22Rv1 (cell line): ENCODE measurements around the gene PDE4B.

Source experiments
- H3K27ac ChIP-seq: fragments of 450-650 bp; 2 replicates; pipeline ENCODE4 v1.5.1; 2017
- ZFX ChIP-seq: fragments of 450-650 bp; IDR thresholded peaks from 2 replicates; pipeline ENCODE4 v1.6.1; 2017; ENCODE audit warnings: antibody characterized with exemption, borderline replicate concordance
- TF ChIP-seq, protein P1 (sequence below): fragments of 450-650 bp; IDR thresholded peaks from 2 replicates; pipeline ENCODE4 v1.5.1; 2017; ENCODE audit warnings: mild to moderate bottlenecking

The PDE4B gene

GRCh38 chr1:66033781-66034180 is 241.1 kb downstream of the PDE4B start:
- TF ChIP-seq, protein P1, sequence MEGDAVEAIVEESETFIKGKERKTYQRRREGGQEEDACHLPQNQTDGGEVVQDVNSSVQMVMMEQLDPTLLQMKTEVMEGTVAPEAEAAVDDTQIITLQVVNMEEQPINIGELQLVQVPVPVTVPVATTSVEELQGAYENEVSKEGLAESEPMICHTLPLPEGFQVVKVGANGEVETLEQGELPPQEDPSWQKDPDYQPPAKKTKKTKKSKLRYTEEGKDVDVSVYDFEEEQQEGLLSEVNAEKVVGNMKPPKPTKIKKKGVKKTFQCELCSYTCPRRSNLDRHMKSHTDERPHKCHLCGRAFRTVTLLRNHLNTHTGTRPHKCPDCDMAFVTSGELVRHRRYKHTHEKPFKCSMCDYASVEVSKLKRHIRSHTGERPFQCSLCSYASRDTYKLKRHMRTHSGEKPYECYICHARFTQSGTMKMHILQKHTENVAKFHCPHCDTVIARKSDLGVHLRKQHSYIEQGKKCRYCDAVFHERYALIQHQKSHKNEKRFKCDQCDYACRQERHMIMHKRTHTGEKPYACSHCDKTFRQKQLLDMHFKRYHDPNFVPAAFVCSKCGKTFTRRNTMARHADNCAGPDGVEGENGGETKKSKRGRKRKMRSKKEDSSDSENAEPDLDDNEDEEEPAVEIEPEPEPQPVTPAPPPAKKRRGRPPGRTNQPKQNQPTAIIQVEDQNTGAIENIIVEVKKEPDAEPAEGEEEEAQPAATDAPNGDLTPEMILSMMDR, result no peak
- TF ChIP-seq ZFX, result no peak
- H3K27ac ChIP-seq, result no peak overlapping the region

DNA sequence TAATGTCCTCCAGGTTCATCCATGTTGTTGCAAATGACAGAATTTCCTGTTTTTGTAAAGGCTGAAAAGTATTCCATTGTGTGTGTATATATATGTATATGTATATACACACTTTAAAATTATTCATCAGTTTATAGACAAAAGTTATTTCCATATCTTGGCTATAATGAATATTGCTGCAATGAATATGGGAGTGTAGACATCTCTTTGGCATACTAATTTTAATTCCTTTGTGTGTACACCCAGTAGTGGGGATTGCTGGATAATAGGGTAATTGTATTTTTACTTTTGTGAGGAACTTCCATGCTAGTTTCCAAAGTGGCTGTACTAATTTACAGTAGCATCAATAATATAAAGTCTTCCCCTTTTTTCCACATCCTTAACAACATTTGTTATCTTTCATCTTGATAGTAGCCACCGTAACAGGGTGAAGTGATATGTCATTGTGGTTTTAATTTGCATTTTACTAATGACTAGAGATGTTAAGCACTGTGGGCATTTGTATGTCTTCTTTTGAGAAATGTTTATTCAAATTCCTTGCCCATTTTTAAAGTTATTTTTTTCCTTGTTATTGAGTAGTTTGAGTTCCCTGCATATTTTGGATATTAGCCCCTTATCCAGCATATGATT is 243.0 kb downstream of the PDE4B start:
- no peak overlapping the region for H3K27ac ChIP-seq
- TF ChIP-seq, protein P1, result no peak
- TF ChIP-seq ZFX, result no peak

DNA sequence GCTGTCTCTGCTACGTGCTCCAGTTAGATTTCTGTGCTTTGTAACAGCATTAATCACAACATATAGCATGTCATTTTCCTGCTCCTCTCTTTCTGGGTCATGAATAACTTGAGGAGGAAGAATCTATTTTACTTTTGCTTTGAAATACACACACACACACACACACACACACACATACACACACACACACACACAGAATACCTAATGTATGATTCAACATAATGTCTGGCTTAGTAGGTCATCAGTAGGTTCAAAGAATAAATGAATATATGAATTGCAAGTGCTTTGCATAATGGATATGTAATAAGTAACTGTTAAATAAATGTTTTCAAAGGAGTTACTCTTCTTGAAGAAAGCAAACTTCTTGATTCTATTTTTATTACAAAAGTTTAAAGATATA is 249.0 kb downstream of the PDE4B start:
- TF ChIP-seq, protein P1, result no peak
- TF ChIP-seq ZFX, result no peak
- H3K27ac ChIP-seq, result no peak overlapping the region

DNA sequence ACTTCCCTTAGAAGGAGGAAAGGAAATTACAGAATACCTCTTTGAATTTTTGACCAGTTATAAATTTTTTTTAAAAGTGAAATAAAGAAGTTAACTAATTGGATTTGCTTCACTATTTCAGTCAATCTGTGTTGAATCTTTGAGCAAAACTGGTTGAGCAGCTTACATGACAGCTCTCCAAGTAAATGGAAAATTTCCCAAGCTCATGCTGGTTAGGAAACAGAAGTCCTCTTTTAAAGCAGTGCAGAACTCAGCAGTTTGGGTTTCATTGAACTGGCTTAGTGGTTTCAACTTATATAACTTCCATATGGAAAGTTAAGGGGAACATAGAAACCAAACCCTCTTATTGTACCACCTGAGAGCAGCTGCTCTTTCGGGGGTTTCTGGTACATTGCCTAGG is 250.5 kb downstream of the PDE4B start:
- H3K27ac ChIP-seq, result no peak overlapping the region
- no peak for TF ChIP-seq ZFX
- TF ChIP-seq, protein P1, result no peak

GRCh38 chr1:66044912-66045311 is 252.2 kb downstream of the PDE4B start:
- TF ChIP-seq, protein P1, result no peak
- no peak for TF ChIP-seq ZFX
- no peak overlapping the region for H3K27ac ChIP-seq

DNA sequence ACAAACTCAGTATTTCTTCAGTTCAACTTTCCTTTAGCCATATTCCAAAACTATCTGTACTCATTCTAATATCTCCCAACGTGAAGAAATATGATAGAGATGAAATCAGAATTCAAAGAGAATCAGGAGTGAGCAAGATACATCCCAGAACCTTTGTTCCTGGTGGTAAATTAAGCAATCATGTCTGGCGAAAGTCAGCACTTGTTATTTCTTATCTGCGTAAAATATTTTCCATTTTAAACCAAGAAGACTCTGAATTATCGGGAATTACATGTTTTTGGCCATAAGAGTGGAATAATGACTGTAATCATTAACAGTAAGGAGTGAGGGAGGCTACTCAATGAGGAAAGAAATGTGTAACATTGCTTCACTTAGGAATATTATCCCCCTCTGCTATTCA is 253.7 kb downstream of the PDE4B start:
- TF ChIP-seq ZFX, result no peak
- TF ChIP-seq, protein P1, result no peak
- H3K27ac ChIP-seq, result no peak overlapping the region

DNA sequence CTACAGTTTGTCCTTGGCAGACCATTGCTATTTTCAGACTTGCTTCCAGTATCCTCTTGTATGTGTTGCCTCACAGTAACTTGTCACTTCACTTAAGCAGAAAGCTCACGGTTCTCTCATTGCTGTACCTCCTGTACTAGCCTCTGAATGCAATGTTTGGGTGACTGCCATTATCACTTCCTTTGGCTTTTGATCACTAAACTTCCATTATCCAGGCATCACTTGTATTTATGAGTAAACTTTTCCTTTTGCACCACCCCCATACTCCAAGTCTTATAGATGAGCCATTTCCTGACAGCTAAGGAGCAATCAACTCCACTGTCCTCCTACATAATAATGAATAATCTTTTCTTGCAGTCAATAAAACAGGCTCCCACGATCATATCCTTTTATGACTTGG is 255.3 kb downstream of the PDE4B start:
- H3K27ac ChIP-seq, result no peak overlapping the region
- TF ChIP-seq ZFX, result no peak
- TF ChIP-seq, protein P1, result no peak
